Mucosa of stomach (tissue), 1 donor: Measurements from ENCODE around the gene ELF5.

Source experiments
- H3K27me3 ChIP-seq: one replicate; pipeline ENCODE4 v1.7.0; 2013; ENCODE audit warnings: mild to moderate bottlenecking, low read length; ENCODE audit not compliant: control insufficient read depth, insufficient read depth
- H3K36me3 ChIP-seq: one replicate; pipeline ENCODE4 v1.7.0; 2013; ENCODE audit warnings: low read length; ENCODE audit not compliant: control insufficient read depth, insufficient read depth
- H3K4me1 ChIP-seq: one replicate; pipeline ENCODE4 v1.7.0; 2013; ENCODE audit warnings: mild to moderate bottlenecking, low read length; ENCODE audit not compliant: control insufficient read depth, insufficient read depth
- H3K4me3 ChIP-seq: one replicate; pipeline ENCODE4 v1.7.0; 2013; ENCODE audit warnings: low read length
- H3K9ac ChIP-seq: one replicate; pipeline ENCODE4 v1.7.0; 2013; ENCODE audit warnings: mild to moderate bottlenecking, low read length, moderate library complexity
- H3K9me3 ChIP-seq: one replicate; pipeline ENCODE4 v1.7.0; 2013; ENCODE audit warnings: mild to moderate bottlenecking, low read length, moderate library complexity; ENCODE audit not compliant: control insufficient read depth
- donor health status: Pancreatic carcinoma.

ELF5 gene

DNA sequence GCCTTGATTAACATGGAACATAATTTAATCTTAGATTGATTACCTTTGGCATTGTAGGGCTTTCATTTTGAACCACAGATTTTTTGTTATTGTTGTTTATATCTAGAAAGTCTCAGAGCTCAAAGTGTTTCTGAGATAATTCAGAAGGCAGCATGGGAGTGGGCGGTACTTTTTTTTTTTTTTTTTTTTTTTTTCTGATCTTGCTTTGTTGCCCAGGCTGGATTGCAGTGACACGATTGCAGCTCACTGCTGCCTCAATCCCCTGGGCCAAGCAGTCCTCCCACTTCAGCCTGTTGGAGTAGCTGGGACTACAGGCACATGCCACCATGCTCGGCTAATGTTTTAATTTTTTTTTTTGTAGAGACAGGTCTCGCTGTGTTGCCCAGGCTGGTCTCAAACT lies 53.3 kb downstream of the ELF5 start:
- Histone ChIP-seq H3K36me3 (no peaks in the 10 kb centered on the region), H3K27me3 (no peaks in the 10 kb centered on the region)

DNA sequence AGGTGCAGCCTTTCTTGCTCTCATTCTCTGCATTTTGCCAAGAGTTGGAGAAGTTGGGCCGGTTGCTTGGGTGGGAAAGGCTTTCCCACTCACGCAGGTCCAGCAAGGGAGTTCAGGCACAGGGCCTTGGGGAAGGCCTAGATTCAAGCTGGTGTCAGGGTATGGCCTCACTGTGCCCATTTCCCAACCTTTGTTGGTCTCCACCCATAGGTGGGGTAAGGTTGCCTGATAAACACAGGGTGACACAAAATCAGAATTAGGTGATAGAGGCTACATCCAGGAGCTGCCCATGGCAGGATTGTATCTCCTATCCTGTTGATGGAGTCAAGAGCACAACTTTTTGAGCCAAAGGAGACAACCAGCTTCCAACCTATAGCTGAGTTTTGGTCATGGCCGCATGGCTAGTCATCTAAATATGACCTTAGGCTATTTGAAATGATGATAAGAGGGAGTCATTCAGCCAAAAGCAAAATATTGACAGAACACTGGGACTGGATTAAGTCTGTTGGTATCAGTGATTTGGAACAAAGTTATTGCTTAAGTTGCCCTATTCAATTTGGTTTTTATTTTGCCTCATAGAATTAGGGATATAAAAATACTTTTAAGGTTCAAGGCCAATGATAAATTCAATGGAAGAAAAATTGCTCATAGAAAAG lies 54.0 kb downstream of the ELF5 start:
- Histone ChIP-seq H3K27me3 (no peaks in the 10 kb centered on the region), H3K4me1 (peaks cover 7% of the 10 kb centered on the region), H3K9me3 (no peaks in the 10 kb centered on the region), H3K9ac (no peak overlapping the region), H3K36me3 (no peaks in the 10 kb centered on the region), H3K4me3 (no peak overlapping the region)

More for the DNA sequence above, 53.3 kb downstream of the ELF5 start:
- no peak overlapping the region for H3K4me3 ChIP-seq
- H3K9ac ChIP-seq = no peak overlapping the region
- no peaks in the 10 kb centered on the region for H3K9me3 ChIP-seq
- peaks cover 7% of the 10 kb centered on the region for H3K4me1 ChIP-seq

GRCh38 chr11:34458525-34458924 lies 55.1 kb downstream of the ELF5 start:
- Histone ChIP-seq H3K27me3 (no peaks in the 10 kb centered on the region), H3K4me3 (no peak overlapping the region), H3K9ac (no peak overlapping the region), H3K9me3 (no peaks in the 10 kb centered on the region), H3K36me3 (peaks cover 4% of the 10 kb centered on the region), H3K4me1 (peaks cover 7% of the 10 kb centered on the region)

DNA sequence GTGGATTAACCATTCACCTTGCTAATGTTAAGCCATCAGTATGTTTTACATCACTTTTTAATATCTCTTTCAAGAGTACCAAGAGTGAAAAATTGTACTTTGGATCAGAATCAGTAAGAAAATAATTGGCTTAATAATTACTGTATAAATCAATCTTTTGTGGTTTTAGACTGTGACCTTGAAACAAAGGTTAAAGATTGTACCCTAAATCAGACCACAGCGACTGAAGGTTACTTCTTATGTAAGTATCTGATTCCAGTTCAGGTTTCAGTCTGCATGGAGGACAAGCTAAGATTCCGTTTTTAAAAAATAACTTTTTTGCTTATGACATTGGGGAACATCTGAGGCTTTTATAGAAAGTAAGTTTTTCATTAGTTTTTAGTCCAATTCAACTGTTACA lies 56.0 kb downstream of the ELF5 start:
- H3K27me3 ChIP-seq = no peaks in the 10 kb centered on the region
- no peak overlapping the region for H3K4me3 ChIP-seq
- H3K4me1 ChIP-seq = peaks cover 7% of the 10 kb centered on the region
- H3K9ac ChIP-seq = no peak overlapping the region
- H3K9me3 ChIP-seq = no peaks in the 10 kb centered on the region
- peaks cover 11% of the 10 kb centered on the region for H3K36me3 ChIP-seq

DNA sequence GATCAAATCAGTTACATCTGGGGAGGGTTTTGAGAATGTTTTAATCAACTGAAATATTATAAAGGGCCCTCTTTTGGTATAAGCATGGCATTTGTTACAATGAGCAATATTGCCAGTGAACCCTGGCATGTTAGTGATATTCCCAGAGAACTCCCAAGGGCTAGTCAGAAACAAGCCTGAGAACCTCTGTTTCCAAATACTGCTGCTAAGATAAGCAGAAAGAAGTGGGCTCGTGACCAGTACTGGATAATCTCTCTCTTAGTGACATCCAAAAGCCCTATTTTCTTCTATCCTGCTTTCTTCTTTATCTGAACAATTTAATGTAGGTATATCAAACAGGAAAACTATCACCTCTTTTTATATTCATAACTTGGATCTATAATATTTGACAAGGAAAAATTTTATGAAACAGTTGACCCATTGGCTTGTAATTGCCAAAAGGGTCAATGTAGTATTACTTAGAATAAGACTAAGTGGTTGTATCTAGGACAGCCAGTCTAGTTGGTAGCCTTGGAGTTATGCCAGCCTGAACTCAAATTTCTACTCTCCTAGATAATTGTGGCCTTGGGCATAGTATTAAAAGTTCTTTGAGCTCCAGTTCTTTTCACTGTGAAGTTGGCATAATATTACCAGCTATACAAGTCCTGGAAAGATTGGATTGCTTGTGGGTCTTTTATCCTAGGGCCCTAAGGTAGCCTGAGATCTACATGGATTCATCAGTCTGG lies 59.1 kb downstream of the ELF5 start:
- Histone ChIP-seq H3K36me3 (peaks cover 11% of the 10 kb centered on the region), H3K9me3 (no peaks in the 10 kb centered on the region), H3K27me3 (no peaks in the 10 kb centered on the region), H3K9ac (no peak overlapping the region), H3K4me3 (no peak overlapping the region), H3K4me1 (peaks cover 3% of the 10 kb centered on the region)

GRCh38 chr11:34451053-34451452 lies 62.5 kb downstream of the ELF5 start:
- Histone ChIP-seq H3K36me3 (peaks cover 11% of the 10 kb centered on the region), H3K27me3 (no peaks in the 10 kb centered on the region), H3K9me3 (no peaks in the 10 kb centered on the region), H3K4me3 (no peak overlapping the region), H3K4me1 (peaks cover 3% of the 10 kb centered on the region), H3K9ac (no peak overlapping the region)

- no peaks in the 10 kb centered on the region for H3K9me3 ChIP-seq
- H3K4me3 ChIP-seq = no peak overlapping the region
- no peaks in the 10 kb centered on the region for H3K27me3 ChIP-seq
- no peak overlapping the region for H3K9ac ChIP-seq
- H3K36me3 ChIP-seq = peaks cover 11% of the 10 kb centered on the region
- peaks cover 6% of the 10 kb centered on the region for H3K4me1 ChIP-seq
These were observed 64.6 kb downstream of the ELF5 start for GRCh38 chr11:34449013-34449412.

GRCh38 chr11:34448223-34448994 lies 65.2 kb downstream of the ELF5 start:
- Histone ChIP-seq H3K4me1 (peaks cover 7% of the 10 kb centered on the region), H3K9me3 (no peaks in the 10 kb centered on the region), H3K9ac (no peak overlapping the region), H3K27me3 (no peaks in the 10 kb centered on the region), H3K36me3 (peaks cover 5% of the 10 kb centered on the region), H3K4me3 (no peak overlapping the region)

DNA sequence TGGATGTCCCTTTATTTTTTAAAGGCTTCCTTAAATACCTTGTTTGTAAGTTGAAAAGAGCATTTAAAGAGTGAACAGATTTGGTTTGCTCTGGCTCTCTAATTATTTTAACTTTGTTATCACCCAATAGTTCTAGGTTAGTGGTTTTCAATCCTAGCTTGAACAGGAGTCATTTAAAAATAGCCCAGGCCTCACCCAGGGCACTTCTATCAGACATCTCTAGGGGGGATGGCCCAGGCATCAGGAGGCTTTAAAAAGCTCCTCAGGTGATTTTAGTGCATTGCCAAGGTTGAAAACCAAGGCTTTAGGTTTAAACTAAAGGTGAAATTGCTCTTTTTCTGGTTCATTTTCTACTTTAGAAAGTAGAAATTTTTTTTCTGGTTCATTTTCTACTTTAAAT lies 66.5 kb downstream of the ELF5 start:
- Histone ChIP-seq H3K27me3 (no peaks in the 10 kb centered on the region), H3K36me3 (no peaks in the 10 kb centered on the region), H3K9me3 (no peaks in the 10 kb centered on the region), H3K4me1 (peaks cover 11% of the 10 kb centered on the region), H3K9ac (no peak overlapping the region), H3K4me3 (no peak overlapping the region)

DNA sequence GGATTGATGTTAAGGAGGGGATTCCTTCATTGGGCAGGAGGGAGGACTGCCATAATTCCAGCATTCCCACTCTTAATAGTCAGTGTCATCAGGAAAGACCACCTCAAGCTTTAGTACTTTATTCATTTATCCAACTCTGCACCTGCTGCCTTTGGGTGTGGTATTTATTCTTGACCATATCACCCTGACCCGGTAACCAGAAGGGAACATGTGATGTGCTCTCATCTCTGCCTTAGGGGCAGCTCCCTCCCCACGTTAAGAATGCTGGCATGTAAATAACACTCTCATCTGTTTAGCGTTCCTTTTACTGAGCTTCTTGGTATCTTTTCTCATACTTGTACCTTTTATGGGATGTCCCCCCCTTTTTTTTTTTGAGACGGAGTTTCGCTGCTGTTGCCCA lies 67.2 kb downstream of the ELF5 start:
- Histone ChIP-seq H3K9ac (no peak overlapping the region), H3K4me3 (no peak overlapping the region), H3K9me3 (no peaks in the 10 kb centered on the region), H3K4me1 (peaks cover 11% of the 10 kb centered on the region), H3K36me3 (no peaks in the 10 kb centered on the region), H3K27me3 (no peaks in the 10 kb centered on the region)

DNA sequence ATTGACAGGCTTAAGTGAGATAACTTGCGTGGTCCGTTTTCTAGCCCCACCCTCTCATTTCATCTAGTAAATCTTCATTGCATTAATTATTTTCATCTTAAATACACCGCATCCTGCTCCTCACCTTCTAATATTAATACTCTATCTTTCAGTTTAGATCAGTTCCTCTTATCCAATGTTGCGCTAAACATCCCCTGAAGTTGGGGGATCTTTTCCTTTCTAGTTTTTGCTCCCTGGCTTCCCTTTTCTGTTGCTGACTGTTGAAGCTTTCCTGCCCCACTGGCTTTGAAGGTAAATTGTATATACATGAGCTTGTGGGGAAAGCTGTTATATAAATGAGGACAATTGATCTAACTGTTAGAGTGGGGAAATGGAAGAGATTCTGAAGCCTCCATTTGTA lies 67.6 kb downstream of the ELF5 start:
- Histone ChIP-seq H3K9me3 (no peaks in the 10 kb centered on the region), H3K4me3 (no peak overlapping the region), H3K4me1 (peaks cover 11% of the 10 kb centered on the region), H3K36me3 (no peaks in the 10 kb centered on the region), H3K27me3 (no peaks in the 10 kb centered on the region), H3K9ac (no peak overlapping the region)

GRCh38 chr11:34444428-34444827 lies 69.2 kb downstream of the ELF5 start:
- H3K9me3 ChIP-seq = no peaks in the 10 kb centered on the region
- no peaks in the 10 kb centered on the region for H3K27me3 ChIP-seq
- peaks cover 16% of the 10 kb centered on the region for H3K4me1 ChIP-seq
- H3K9ac ChIP-seq = no peak overlapping the region
- no peaks in the 10 kb centered on the region for H3K36me3 ChIP-seq
- H3K4me3 ChIP-seq = no peak overlapping the region
